Mesendoderm (in vitro differentiated cells): ENCODE data around the gene PILRB.
"Not testable (repeated sequence)": the region's sequence is repeated elsewhere in the genome, so short reads cannot be mapped to it uniquely, and the experiment has no call there.

Source experiments
- DNase-seq: peaks from one replicate; pipeline ENCODE4 v3.0.0; 2013
- H2AK5ac ChIP-seq: 2 replicates; pipeline ENCODE4 v1.6.1; 2013; ENCODE audit warnings: low read length, inconsistent platforms
- H2BK120ac ChIP-seq: 2 replicates; pipeline ENCODE4 v1.6.1; 2013; ENCODE audit warnings: low read depth, mild to moderate bottlenecking, low read length, moderate library complexity, mixed read lengths
- H2BK15ac ChIP-seq: replicated peaks from 2 replicates; pipeline ENCODE4 v1.6.1; 2013; ENCODE audit warnings: low read depth, mild to moderate bottlenecking, moderate library complexity
- H2BK5ac ChIP-seq: 2 replicates; pipeline ENCODE4 v1.6.1; 2013; ENCODE audit warnings: low read length, inconsistent platforms
- H3K18ac ChIP-seq: 2 replicates; pipeline ENCODE4 v1.6.1; 2013; ENCODE audit warnings: mild to moderate bottlenecking, low read length, mixed read lengths
- H3K23ac ChIP-seq: one replicate; pipeline ENCODE4 v1.6.1; 2013; ENCODE audit warnings: low read length
- H3K27ac ChIP-seq: 2 replicates; pipeline ENCODE4 v1.5.1; 2013; ENCODE audit warnings: low read depth, mild to moderate bottlenecking, inconsistent platforms, low read length, moderate library complexity
- H3K27me3 ChIP-seq: 2 replicates; pipeline ENCODE4 v1.6.1; 2013; ENCODE audit warnings: low read length, control low read depth, mild to moderate bottlenecking, inconsistent platforms; ENCODE audit not compliant: insufficient read depth, poor library complexity
- H3K36me3 ChIP-seq: 2 replicates; pipeline ENCODE4 v1.6.1; 2013; ENCODE audit warnings: low read length, inconsistent platforms; ENCODE audit not compliant: control insufficient read depth, insufficient read depth
- H3K4ac ChIP-seq: one replicate; pipeline ENCODE4 v1.6.1; 2013; ENCODE audit warnings: low read depth, mild to moderate bottlenecking, low read length, moderate library complexity
- H3K4me1 ChIP-seq: 2 replicates; pipeline ENCODE4 v1.6.1; 2013; ENCODE audit warnings: low read depth, low read length, inconsistent platforms; ENCODE audit not compliant: control insufficient read depth
- H3K4me2 ChIP-seq: 2 replicates; pipeline ENCODE4 v1.6.1; 2013; ENCODE audit warnings: low read length
- H3K4me3 ChIP-seq: 2 replicates; pipeline ENCODE4 v1.5.1; 2013; ENCODE audit warnings: mild to moderate bottlenecking, low read length
- H3K56ac ChIP-seq: one replicate; pipeline ENCODE4 v1.6.1; 2013; ENCODE audit warnings: low read length
- H3K79me1 ChIP-seq: 2 replicates; pipeline ENCODE4 v1.6.1; 2013; ENCODE audit warnings: low read length, inconsistent platforms
- H3K79me2 ChIP-seq: 2 replicates; pipeline ENCODE4 v1.6.1; 2013; ENCODE audit warnings: mild to moderate bottlenecking, low read length; ENCODE audit not compliant: control insufficient read depth, insufficient read depth
- H3K9ac ChIP-seq: 2 replicates; pipeline ENCODE4 v1.6.1; 2013; ENCODE audit warnings: low read length, inconsistent platforms
- H4K5ac ChIP-seq: one replicate; pipeline ENCODE4 v1.6.1; 2013; ENCODE audit warnings: low read length
- H4K8ac ChIP-seq: one replicate; pipeline ENCODE4 v1.6.1; 2013; ENCODE audit warnings: low read depth, mild to moderate bottlenecking, control low read depth, low read length, moderate library complexity
- WGBS: extraction: QIAGEN DNeasy Blood & Tissue Kit; methylation state at CpG from one replicate; pipeline ENCODE4 v1.1.7; 2013; ENCODE audit warnings: low lambda C conversion rate, missing lambda C conversion rate; ENCODE audit not compliant: insufficient coverage; ENCODE audit errors: extremely low coverage; 5-methylcytosine and 5-hydroxymethylcytosine counted together

Gene PILRB

DNA sequence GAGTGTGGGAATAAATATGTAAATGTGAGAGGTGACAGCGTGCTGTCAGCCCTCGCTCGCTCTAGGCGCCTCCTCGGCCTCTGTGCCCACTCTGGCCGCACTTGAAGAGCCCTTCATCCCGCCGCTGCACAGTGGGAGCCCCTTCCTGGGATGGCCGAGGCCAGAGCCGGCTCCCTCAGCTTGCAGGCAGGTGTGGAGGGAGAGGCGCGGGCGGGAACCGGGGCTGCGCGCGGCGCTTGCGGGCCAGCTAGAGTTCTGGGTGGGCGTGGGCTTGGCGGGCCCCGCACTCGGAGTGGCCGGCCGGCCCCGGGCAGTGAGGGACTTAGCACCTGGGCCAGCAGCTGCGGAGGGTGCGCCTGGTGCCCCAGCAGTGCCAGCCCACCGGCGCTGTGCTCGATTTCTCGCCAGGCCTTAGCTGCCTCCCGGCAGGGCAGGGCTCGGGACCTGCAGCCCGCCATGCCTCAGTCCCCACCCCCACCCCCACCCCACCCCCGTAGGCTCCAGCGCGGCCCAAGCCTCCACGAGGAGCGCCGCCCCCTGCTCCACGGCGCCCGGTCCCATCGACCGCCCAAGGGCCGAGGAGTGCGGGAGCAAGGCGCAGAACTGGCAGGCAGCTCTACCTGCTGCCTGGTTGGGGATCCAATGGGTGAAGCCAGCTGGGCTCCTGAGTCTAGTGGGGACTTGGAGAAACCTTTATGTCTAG lies 23.8 kb downstream of the PILRB start:
- not testable (repeated sequence) for H3K27ac ChIP-seq, H3K79me1 ChIP-seq, H3K4me1 ChIP-seq, H3K56ac ChIP-seq, H3K4me2 ChIP-seq, H3K79me2 ChIP-seq, H4K5ac ChIP-seq, H3K36me3 ChIP-seq, H2AK5ac ChIP-seq, DNase-seq, H2BK120ac ChIP-seq, H3K27me3 ChIP-seq, H3K4me3 ChIP-seq, H3K4ac ChIP-seq, H2BK5ac ChIP-seq, H3K18ac ChIP-seq, H2BK15ac ChIP-seq, H3K9ac ChIP-seq, H3K23ac ChIP-seq, H4K8ac ChIP-seq
- WGBS: no CpG with 5 or more reads among the region's 49 CpGs

DNA sequence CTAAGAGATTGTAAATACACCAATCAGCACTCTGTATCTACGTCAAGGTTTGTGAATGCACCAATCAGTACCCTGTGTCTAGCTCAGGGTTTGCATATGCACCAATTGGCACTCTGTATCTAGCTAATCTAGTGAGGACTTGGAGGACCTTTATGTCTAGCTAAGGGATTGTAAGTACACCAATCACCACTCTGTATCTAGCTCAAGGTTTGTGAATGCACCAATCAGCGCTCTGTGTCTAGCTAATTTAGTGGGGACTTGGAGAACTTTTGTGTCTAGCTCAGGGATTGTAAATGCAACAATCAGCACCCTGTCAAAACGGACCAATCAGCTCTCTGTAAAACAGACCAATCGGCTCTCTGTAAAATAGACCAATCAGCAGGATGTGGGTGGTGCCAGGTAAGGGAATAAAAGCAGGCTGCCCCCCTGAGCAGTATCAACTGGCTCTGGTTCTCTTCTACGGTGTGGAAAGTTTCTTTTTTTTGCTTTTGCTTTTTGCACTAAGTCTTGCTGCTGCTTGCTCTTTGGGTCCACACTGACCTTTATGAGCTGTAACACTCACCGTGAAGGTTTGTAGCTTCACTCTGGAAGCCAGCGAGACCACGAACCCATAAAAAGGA lies 24.4 kb downstream of the PILRB start:
- H3K18ac ChIP-seq, H3K9ac ChIP-seq, H3K79me2 ChIP-seq, H4K5ac ChIP-seq, H3K4me1 ChIP-seq, H3K23ac ChIP-seq, H3K4ac ChIP-seq, H3K79me1 ChIP-seq, H2BK15ac ChIP-seq, H4K8ac ChIP-seq, H2AK5ac ChIP-seq, H2BK120ac ChIP-seq, H2BK5ac ChIP-seq, DNase-seq, H3K27ac ChIP-seq, H3K27me3 ChIP-seq, H3K4me2 ChIP-seq, H3K56ac ChIP-seq, H3K4me3 ChIP-seq, H3K36me3 ChIP-seq: not testable (repeated sequence)
- no CpG with 5 or more reads among the region's 8 CpGs for WGBS

DNA sequence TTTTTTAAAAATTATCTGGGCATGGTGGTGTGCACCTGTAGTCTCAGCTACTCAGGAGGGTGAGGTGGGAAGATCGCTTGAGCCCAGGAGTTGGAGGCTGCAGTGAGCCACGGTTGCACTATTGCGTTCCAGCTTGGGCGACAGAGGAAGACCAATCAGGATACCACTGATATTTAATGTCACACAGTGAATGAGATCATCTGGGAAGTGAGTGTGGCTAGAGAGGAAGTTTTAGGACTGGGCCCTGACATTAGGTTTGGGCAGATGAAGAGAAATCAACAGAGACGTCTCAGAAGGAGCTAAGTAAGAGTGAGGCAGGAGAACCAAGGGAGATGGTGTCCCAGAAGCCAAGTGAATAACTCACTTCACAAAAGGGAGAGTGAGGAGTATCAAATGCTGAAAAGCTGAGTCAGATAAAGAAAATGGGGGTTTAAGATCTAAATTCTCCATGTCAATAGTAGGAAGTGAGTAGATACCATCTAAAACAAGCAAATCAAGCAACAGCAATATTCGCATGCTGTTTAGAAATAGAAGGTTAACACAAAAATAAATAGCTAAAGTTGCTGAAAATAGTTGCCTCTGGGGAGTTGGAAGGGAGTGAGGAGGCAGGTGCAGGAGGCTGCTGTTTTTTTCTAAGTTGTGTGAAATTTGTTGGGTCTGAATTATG lies 26.8 kb downstream of the PILRB start:
- H2BK5ac ChIP-seq: no peak overlapping the region
- no peak overlapping the region for H3K27ac ChIP-seq
- WGBS: no CpG with 5 or more reads among the region's 6 CpGs
- no peak overlapping the region for H3K9ac ChIP-seq
- no peaks in the 10 kb centered on the region for H3K79me1 ChIP-seq
- no peak overlapping the region for H4K5ac ChIP-seq
- no peak overlapping the region for H2AK5ac ChIP-seq
- H3K79me2 ChIP-seq: no peaks in the 10 kb centered on the region
- no peak overlapping the region for H3K23ac ChIP-seq
- no peaks in the 10 kb centered on the region for H3K4me1 ChIP-seq
- no peak overlapping the region for H2BK120ac ChIP-seq
- no peak overlapping the region for H3K56ac ChIP-seq
- H3K36me3 ChIP-seq: no peaks in the 10 kb centered on the region
- no peaks in the 10 kb centered on the region for H3K27me3 ChIP-seq
- no peak overlapping the region for H3K4ac ChIP-seq
- no peak overlapping the region for H3K4me2 ChIP-seq
- H3K18ac ChIP-seq: no peak overlapping the region
- no peak overlapping the region for H2BK15ac ChIP-seq
- no peak for DNase-seq
- no peak overlapping the region for H4K8ac ChIP-seq
- H3K4me3 ChIP-seq: no peak overlapping the region

DNA sequence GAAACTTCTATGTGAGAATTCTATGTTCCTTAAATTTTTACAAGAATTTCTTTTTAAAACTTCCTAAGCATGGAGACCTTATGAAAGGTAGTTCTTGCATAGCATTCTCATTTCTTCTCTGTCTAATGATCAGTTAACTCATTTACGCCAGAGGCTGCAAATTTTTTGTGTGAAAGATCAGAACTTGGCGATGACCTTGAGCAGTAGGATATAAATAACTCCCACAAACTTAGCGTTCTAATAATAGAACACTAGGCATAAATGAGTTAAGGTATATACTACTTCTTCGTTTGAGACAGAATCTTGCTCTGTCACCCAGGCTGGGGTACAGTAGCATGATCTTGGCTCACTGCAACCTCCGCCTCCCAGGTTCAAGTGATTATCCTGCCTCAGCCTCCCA lies 29.0 kb downstream of the PILRB start:
- no peak overlapping the region for H3K56ac ChIP-seq
- H2BK5ac ChIP-seq: no peak overlapping the region
- no peaks in the 10 kb centered on the region for H3K36me3 ChIP-seq
- H2AK5ac ChIP-seq: no peak overlapping the region
- no peak overlapping the region for H3K18ac ChIP-seq
- DNase-seq: no peak
- no CpG with 5 or more reads among the region's 5 CpGs for WGBS
- no peak overlapping the region for H3K27ac ChIP-seq
- H2BK15ac ChIP-seq: no peak overlapping the region
- no peak overlapping the region for H3K4ac ChIP-seq
- H4K8ac ChIP-seq: no peak overlapping the region
- no peak overlapping the region for H3K4me2 ChIP-seq
- no peak overlapping the region for H4K5ac ChIP-seq
- H3K9ac ChIP-seq: no peak overlapping the region
- H2BK120ac ChIP-seq: no peak overlapping the region
- H3K79me2 ChIP-seq: no peaks in the 10 kb centered on the region
- H3K27me3 ChIP-seq: no peaks in the 10 kb centered on the region
- H3K4me1 ChIP-seq: no peaks in the 10 kb centered on the region
- no peak overlapping the region for H3K4me3 ChIP-seq
- no peak overlapping the region for H3K23ac ChIP-seq
- no peaks in the 10 kb centered on the region for H3K79me1 ChIP-seq

DNA sequence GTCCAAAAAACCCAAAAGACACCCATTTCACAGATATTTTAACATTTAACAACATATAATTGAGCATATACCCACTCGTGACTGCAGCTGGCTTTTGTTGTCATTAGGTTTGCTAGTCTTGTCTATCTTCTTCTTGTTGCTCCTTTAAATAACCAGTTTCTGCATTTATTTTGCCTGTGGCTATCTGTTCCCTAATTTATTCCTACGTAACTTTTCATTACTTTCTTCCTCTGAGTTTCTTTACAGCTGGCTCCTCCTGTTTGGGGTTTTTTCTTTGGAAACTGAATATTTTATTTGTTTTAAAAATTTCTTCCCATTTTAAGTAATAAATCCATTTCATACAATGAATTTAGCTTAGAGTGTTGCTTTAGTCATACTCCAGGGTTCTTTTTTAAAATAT lies 29.8 kb downstream of the PILRB start:
- Histone ChIP-seq H3K23ac (no peak overlapping the region), H3K18ac (no peak overlapping the region), H2BK120ac (no peak overlapping the region), H3K27ac (no peak overlapping the region), H2AK5ac (no peak overlapping the region), H3K4ac (no peak overlapping the region), H3K27me3 (no peaks in the 10 kb centered on the region), H3K4me1 (no peaks in the 10 kb centered on the region), H2BK15ac (no peak overlapping the region), H4K5ac (no peak overlapping the region), H3K79me2 (no peaks in the 10 kb centered on the region), H3K4me2 (no peak overlapping the region), H3K79me1 (no peaks in the 10 kb centered on the region), H4K8ac (no peak overlapping the region), H2BK5ac (no peak overlapping the region), H3K36me3 (no peaks in the 10 kb centered on the region), H3K9ac (no peak overlapping the region), H3K4me3 (no peak overlapping the region), H3K56ac (no peak overlapping the region)
- no peak for DNase-seq
- WGBS: no CpG with 5 or more reads among the region's 2 CpGs
